GM21723 (cell line): ENCODE data around the gene ARV1.
"Not testable (repeated sequence)": the region's sequence is repeated elsewhere in the genome, so short reads cannot be mapped to it uniquely, and the experiment has no call there.

Source experiments
- ATAC-seq: cut with Tn5 transposase; IDR thresholded peaks from one replicate; pipeline ENCODE4 v1.9.1; 2021; ENCODE audit warnings: mild to moderate bottlenecking, moderate library complexity; ENCODE audit not compliant: unreplicated experiment

ARV1 gene

DNA sequence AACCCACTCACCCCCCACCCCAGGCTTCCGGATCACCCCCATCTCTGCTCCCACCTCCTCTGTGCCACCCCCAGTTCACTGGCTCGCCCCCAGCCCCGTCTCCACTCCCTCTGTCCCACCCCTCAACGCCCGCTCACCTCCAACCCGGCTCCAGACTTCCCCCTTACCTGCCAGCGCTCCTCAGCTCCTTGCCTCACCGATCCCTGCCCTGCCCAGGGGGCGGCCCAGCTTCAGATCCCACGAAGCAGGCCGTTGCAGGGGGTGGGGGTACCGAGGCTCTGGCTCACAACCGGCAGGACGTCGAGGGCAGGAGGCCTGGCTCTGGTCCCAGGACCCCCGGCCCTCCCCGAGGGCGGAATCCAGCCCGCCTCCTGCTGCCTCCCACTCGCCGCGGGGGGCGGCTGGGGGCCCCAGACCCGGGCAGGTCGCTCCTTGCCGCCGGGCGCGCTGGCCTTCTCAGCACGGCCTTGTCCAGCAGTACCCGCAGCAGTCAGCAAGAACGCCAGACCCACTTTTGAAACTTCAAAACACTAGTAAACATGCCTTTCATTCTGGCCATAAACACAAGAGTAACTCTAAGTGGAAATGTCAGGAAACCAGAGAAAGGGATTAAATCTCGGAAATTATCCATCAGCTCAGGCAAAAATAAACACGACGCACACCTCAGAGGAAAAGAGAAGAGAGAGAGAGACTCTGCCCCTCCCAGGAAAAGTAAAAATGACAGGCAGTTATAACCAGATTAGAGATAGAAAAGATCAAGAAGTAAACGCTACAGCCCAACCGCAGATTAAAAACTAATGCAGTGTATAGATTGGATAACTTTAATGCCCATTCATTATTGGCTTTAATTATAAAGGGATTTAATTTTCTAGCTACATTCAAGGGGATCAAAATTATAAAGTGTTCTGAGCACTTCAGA is 62.2 kb downstream of the ARV1 start:
- ATAC-seq: no peak

- no peak for ATAC-seq
Observed at GRCh38 chr1:231041719-231042261, 62.9 kb downstream of the ARV1 start.

GRCh38 chr1:231044588-231044987 is 65.7 kb downstream of the ARV1 start:
- ATAC-seq: no peak

GRCh38 chr1:231045286-231045685 is 66.4 kb downstream of the ARV1 start:
- ATAC-seq: no peak

DNA sequence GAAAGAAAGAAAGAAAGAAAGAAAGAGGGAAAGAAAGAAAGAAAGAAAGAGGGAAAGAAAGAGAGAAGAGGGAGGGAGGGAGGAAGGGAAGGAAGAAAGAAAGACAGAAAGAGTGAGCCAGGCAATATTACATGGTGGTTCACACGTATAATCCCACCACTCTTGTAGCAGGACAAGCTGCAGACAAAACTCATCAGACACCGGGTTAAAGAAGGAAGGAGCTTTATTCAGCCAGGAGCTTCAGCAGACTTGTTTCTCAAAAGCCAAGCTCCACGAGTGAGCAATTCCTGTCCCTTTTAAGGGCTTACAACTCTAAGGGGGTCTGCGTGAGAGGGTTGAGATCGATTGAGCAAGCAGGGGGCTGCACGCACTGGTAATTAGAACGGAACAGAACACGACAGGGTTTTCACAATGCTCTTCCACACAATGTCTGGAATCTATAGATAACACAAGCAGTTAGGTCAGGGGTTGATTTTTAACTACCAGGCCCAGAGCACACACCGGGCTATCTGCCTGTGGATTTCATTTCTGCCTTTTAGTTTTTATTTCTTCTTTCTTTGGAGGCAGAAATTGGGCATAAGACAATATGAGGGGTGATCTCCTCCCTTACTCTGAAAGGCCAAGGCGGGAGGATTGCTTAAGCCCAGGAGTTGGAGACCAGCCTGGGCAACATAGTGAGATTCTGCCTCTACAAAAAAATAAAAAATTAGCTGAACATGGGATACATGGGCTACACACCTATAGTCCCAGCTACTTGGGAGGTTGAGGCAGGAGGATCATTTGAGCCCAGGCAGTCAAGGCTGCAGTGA is 67.2 kb downstream of the ARV1 start:
- ATAC-seq: not testable (repeated sequence)

DNA sequence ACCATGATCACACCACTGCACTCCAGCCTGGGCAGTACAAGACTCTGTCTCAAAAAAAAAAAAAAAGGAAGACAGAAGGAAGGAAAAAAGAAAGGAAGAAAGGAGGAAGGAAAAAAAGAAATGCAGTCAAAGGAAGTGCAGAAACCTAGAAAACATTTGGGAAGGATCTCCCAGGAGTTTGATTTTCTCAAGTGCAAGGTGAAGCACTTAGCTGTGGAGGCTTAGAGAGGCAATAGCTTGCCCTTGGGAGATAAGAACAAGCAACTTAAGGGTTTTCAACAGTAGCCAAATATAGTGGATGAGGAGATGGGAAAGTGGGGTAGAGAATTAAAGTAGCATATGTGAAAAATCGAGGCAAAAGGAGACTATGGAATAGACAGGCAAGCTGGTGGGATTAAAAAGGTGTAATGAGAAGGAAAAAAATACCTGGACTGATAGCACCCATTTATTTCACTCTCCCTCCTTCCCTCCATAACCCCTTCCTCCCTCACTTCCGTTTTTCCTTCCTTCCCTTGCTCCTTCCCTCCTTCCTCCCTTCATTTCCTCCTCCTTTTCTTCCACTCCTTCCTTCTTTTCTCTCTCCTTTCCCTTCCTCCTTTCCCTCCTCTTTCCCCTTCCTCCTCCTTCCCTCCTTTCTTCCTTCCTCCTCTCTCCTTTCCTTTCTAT is 68.0 kb downstream of the ARV1 start:
- ATAC-seq: no peak

DNA sequence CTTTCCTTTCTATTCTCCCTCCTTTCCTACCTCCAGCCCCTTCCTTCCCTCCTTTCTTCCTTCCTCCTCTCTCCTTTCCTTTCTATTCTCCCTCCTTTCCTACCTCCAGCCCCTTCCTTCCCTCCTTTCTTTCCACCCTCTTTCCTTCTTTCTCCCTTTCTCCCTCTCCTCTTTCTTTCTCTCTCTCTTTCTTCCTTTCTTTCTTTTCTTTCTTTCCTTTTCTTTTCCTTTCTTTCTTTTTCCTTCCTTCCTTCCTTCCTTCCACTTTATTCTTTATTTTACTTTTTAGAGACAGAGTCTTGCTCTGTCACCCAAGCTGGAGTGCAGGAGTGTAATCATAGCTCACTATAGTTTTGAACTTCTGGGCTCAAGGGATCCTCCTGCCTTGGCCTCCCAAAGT is 68.6 kb downstream of the ARV1 start:
- ATAC-seq: not testable (repeated sequence)

DNA sequence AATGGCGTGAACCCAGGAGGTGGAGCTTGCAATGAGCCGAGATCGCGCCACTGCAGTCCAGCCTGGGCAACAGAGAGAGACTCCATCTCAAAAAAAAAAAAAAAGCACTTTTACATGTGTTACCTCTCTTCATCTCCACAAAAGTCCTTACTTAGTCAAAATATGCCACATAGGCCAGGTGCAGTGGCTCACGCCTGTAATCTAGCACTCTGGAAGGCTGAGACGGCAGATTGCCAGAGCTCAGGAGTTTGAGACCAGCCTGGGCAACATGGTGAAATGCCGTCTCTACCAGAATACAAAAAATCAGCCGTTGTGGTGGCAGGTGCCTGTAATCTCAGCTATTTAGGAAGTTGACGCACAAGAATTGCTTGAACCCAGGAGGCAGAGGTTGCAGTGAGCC is 69.5 kb downstream of the ARV1 start:
- ATAC-seq: not testable (repeated sequence)

- ATAC-seq: no peak
Observed at GRCh38 chr1:231049121-231049979, 70.5 kb downstream of the ARV1 start.
